ENCODE results near the gene UBE2A. TPM values are rescaled to one million over a fixed set of nuclear protein-coding genes. Genes with fewer than 3 reads are reported as not detected.

The UBE2A gene
- total and polyA plus RNA-seq, 10 of the 15 experiments (the other 5 are each of a cell fraction or from before 2014, with no cell fraction given) = 20.8 to 121 (median 48.4) TPM

GRCh38 chrX:119624417-119624816 is 50.1 kb downstream of the UBE2A start (continued):
- TF ChIP-seq ZNF687 (IDR thresholded peaks at IDR 0.05) (no peak), CEBPB (IDR thresholded peaks at IDR 0.05; ENCODE audit: borderline replicate concordance in 1 of 2, low read depth in 2 of 2, low read length in 2 of 2) (no peak), MXI1 (IDR thresholded peaks at IDR 0.05; ENCODE audit: low read depth, low read length) (no peak)
- TF ChIP-seq, protein P1, sequence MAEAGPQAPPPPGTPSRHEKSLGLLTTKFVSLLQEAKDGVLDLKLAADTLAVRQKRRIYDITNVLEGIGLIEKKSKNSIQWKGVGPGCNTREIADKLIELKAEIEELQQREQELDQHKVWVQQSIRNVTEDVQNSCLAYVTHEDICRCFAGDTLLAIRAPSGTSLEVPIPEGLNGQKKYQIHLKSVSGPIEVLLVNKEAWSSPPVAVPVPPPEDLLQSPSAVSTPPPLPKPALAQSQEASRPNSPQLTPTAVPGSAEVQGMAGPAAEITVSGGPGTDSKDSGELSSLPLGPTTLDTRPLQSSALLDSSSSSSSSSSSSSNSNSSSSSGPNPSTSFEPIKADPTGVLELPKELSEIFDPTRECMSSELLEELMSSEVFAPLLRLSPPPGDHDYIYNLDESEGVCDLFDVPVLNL (IDR thresholded peaks at IDR 0.05; ENCODE audit: low read depth, low read length) = no peak

- WGBS (ENCODE audit: insufficient coverage, insufficient replicate concordance, low lambda C conversion rate, missing lambda C conversion rate) = 91% methylated on average over 10 of the region's 10 CpGs
- CTCF ChIA-PET = interaction anchor here (1.5 to 3.6 kb wide), 3 partner anchors 10 to 104 kb away, joined by 5 to 16 read pairs (median 9); no protein-coding TSS in a partner anchor
- H4K20me1 ChIP-seq (ENCODE audit: control insufficient read depth, insufficient read depth) = no peaks in the 10 kb centered on the region
- in situ Hi-C loops (cut with MboI) = loop anchor here (5.0 kb wide), 1 partner anchor 102 kb away; no protein-coding TSS in a partner anchor
- H3K4me1 ChIP-seq (ENCODE audit: control insufficient read depth, insufficient read depth, low read length) = peaks cover 7% of the 10 kb centered on the region
- POLR2A ChIA-PET = interaction anchor here (0.7 to 1.3 kb wide), 4 partner anchors 9 to 59 kb away, joined by 3 to 7 read pairs (median 4); no protein-coding TSS in a partner anchor
- TF ChIP-seq ESRRA (IDR thresholded peaks at IDR 0.05; ENCODE audit: low read length) (no peak), SREBF2 (IDR thresholded peaks at IDR 0.05; ENCODE audit: low read length) (no peak), NR2C1 (IDR thresholded peaks at IDR 0.05) (peak; percentile 67), CBX3 (IDR thresholded peaks at IDR 0.05; ENCODE audit: borderline replicate concordance, low read depth) (no peak), TCF3 (IDR thresholded peaks at IDR 0.05; ENCODE audit: borderline replicate concordance, insufficient read depth, low read depth, low read length) (no peak), POLR2AphosphoS2 (IDR thresholded peaks at IDR 0.05; ENCODE audit: low read depth, low read length) (no peak), CHD2 (IDR thresholded peaks at IDR 0.05; ENCODE audit: borderline replicate concordance, low read depth, low read length) (no peak)
- TF ChIP-seq, protein P2, sequence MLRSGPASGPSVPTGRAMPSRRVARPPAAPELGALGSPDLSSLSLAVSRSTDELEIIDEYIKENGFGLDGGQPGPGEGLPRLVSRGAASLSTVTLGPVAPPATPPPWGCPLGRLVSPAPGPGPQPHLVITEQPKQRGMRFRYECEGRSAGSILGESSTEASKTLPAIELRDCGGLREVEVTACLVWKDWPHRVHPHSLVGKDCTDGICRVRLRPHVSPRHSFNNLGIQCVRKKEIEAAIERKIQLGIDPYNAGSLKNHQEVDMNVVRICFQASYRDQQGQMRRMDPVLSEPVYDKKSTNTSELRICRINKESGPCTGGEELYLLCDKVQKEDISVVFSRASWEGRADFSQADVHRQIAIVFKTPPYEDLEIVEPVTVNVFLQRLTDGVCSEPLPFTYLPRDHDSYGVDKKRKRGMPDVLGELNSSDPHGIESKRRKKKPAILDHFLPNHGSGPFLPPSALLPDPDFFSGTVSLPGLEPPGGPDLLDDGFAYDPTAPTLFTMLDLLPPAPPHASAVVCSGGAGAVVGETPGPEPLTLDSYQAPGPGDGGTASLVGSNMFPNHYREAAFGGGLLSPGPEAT (IDR thresholded peaks at IDR 0.05; ENCODE audit: low read depth) = no peak
- no peak overlapping the region for H3K4me3 ChIP-seq
- H3K9ac ChIP-seq (ENCODE audit: control insufficient read depth, insufficient read depth, low read length) = no peak overlapping the region
- ATAC-seq = no peak
- no peak overlapping the region for H3K4me2 ChIP-seq (ENCODE audit: control insufficient read depth, insufficient read depth)
- BruUV-seq (replicated peaks) = no TSS peak
- peaks cover 3 to 7% of the 10 kb centered on the region in 2 experiments; a peak in 3 of 4 replicates for H3K36me3 ChIP-seq (ENCODE audit: control insufficient read depth in 2 of 2, insufficient read depth in 2 of 2, low read length in 1 of 2)
- H3K79me2 ChIP-seq (ENCODE audit: control insufficient read depth, insufficient read depth, low read length) = no peaks in the 10 kb centered on the region; the same call in 1 of the 2 replicates
- H3K27ac ChIP-seq (ENCODE audit: control insufficient read depth, insufficient read depth) = no peak overlapping the region
- FAIRE-seq = no peak
- SMC1A ChIA-PET (ENCODE audit: uncharacterized antibody, unreplicated experiment) = interaction anchor here (0.8 to 10.6 kb wide), 15 partner anchors 9 to 128 kb away, joined by 3 to 166 read pairs (median 4); no protein-coding TSS in a partner anchor
- RAD21 ChIA-PET (ENCODE audit: unreplicated experiment) = interaction anchor here (0.9 to 2.6 kb wide), 6 partner anchors 11 to 154 kb away, joined by 3 to 18 read pairs (median 4); no protein-coding TSS in a partner anchor
- no peaks in the 10 kb centered on the region for H3K27me3 ChIP-seq (replicated peaks in 1 of 2; ENCODE audit: control insufficient read depth in 2 of 2, insufficient read depth in 2 of 2, low read length in 1 of 2)
- intact Hi-C loops (cut with micrococcal nuclease; ENCODE audit: unreplicated experiment) = no loop called here
- no peak overlapping the region for H2AFZ ChIP-seq (ENCODE audit: control insufficient read depth, low read depth, low read length)
- H3K9me3 ChIP-seq (replicated peaks; ENCODE audit: control insufficient read depth, insufficient read depth, low read length) = no peaks in the 10 kb centered on the region
- DNase-seq (ENCODE audit: low read depth, low spot score) = no peak
Measured at GRCh38 chrX:119624951-119625668, 50.7 kb downstream of the UBE2A start.

Measured in GM12878 (cell line).